GM12878 (cell line): ENCODE data around the gene CARD11. TPM values are rescaled to one million over a fixed set of nuclear protein-coding genes. Genes with fewer than 3 reads are reported as not detected.

ENCODE experiments used
- ATAC-seq: fragments of 200-7000 bp; cut with Tn5 transposase; 3 replicates; pipeline ENCODE4 v1.9.1; 2020; ENCODE audit warnings: mild to moderate bottlenecking, moderate library complexity
- BruUV-seq: library from RNA; stranded (reverse); fragments of 400-500 nt; replicated peaks from 2 replicates; lab custom pipeline; 2021; lab: Mats Ljungman, UMichigan
- CTCF ChIA-PET: fragments of 300-600 bp; sonication (Branson Sonifier 250); formaldehyde crosslinking; extraction: SDS; loops from one replicate; lab custom pipeline; 2021; ENCODE audit warnings: inconsistent platforms; lab: Yijun Ruan, JAX
- POLR2A ChIA-PET: fragments of 350-600 bp; formaldehyde crosslinking; extraction: SDS; loops from one replicate; lab custom pipeline; 2021; ENCODE audit warnings: inconsistent platforms; lab: Charles Lee
- RAD21 ChIA-PET: fragments of 300-600 bp; sonication (Branson Sonifier 250); formaldehyde crosslinking; loops from one replicate; lab custom pipeline; 2023; ENCODE audit warnings: antibody characterized with exemption; ENCODE audit not compliant: unreplicated experiment; lab: Charles Lee
- SMC1A ChIA-PET: fragments of 300-600 bp; sonication (Branson Sonifier 250); formaldehyde crosslinking; loops from one replicate; lab custom pipeline; 2023; ENCODE audit not compliant: unreplicated experiment, uncharacterized antibody; lab: Charles Lee
- DNase-seq: peaks from one replicate; pipeline ENCODE4 v3.0.0-alpha.2; 2011; ENCODE audit warnings: low read depth, low spot score
- FAIRE-seq: peaks from 3 replicates; lab custom pipeline; 2011; peaks lifted over from hg19 to GRCh38; lab: Jason Lieb, UNC
- H2AFZ ChIP-seq: 2 replicates; pipeline ENCODE4 v1.6.0; 2011; ENCODE audit warnings: low read depth, low read length, control low read depth; ENCODE audit not compliant: control insufficient read depth
- H3K27ac ChIP-seq: 2 replicates; pipeline ENCODE4 v1.5.1; 2011; ENCODE audit warnings: control low read depth; ENCODE audit not compliant: control insufficient read depth, insufficient read depth
- H3K27me3 ChIP-seq, 2 experiments: replicated peaks in 1 of 2; 2 replicates each; pipeline versions ENCODE4 v1.6.0 to v1.6.1; 2011; ENCODE audit warnings: low read length in 1 of 2; ENCODE audit not compliant: control insufficient read depth in 2 of 2, insufficient read depth in 2 of 2
- H3K36me3 ChIP-seq, 2 experiments: 2 replicates each; pipeline ENCODE4 v1.5.1; 2011; ENCODE audit warnings: low read length in 1 of 2; ENCODE audit not compliant: control insufficient read depth in 2 of 2, insufficient read depth in 2 of 2
- H3K4me1 ChIP-seq: 2 replicates; pipeline ENCODE4 v1.6.1; 2011; ENCODE audit warnings: mild to moderate bottlenecking, low read length, moderate library complexity, mixed read lengths; ENCODE audit not compliant: control insufficient read depth, insufficient read depth
- H3K4me2 ChIP-seq: 2 replicates; pipeline ENCODE4 v1.6.0; 2011; ENCODE audit warnings: control low read depth; ENCODE audit not compliant: control insufficient read depth, insufficient read depth
- H3K4me3 ChIP-seq: fragments of 200-600 bp; sonication (generic); 2 replicates; pipeline ENCODE4 v1.5.1; 2016
- H3K79me2 ChIP-seq: 2 replicates; pipeline ENCODE4 v1.6.0; 2011; ENCODE audit warnings: low read length; ENCODE audit not compliant: control insufficient read depth, insufficient read depth
- H3K9ac ChIP-seq: 2 replicates; pipeline ENCODE4 v1.8.0; 2011; ENCODE audit warnings: low read length, control low read depth, mixed read lengths; ENCODE audit not compliant: control insufficient read depth, insufficient read depth
- H3K9me3 ChIP-seq: replicated peaks from 3 replicates; pipeline ENCODE4 v1.5.1; 2011; ENCODE audit warnings: mild to moderate bottlenecking, low read length; ENCODE audit not compliant: control insufficient read depth, insufficient read depth
- H4K20me1 ChIP-seq: 2 replicates; pipeline ENCODE4 v1.6.0; 2011; ENCODE audit not compliant: control insufficient read depth, insufficient read depth
- CBX5 ChIP-seq: sonication (generic); IDR thresholded peaks from 2 replicates; pipeline ENCODE4 v1.6.1; 2016; ENCODE audit warnings: low read depth, moderate library complexity, mild to moderate bottlenecking, inconsistent platforms
- CREB1 ChIP-seq: IDR thresholded peaks from 2 replicates; pipeline ENCODE4 v1.6.1; 2012; ENCODE audit warnings: low read depth, mild to moderate bottlenecking, inconsistent platforms
- IRF5 ChIP-seq: fragments of 450-650 bp; IDR thresholded peaks from 2 replicates; pipeline ENCODE4 v1.6.1; 2017; ENCODE audit warnings: borderline replicate concordance
- MEF2A ChIP-seq: IDR thresholded peaks from 2 replicates; pipeline ENCODE4 v1.6.1; 2011; ENCODE audit warnings: low read depth, mild to moderate bottlenecking, low read length, moderate library complexity; ENCODE audit not compliant: insufficient read depth
- MYC ChIP-seq: IDR thresholded peaks from 2 replicates; pipeline ENCODE4 v1.6.1; 2011; ENCODE audit warnings: mild to moderate bottlenecking, low read length, moderate library complexity, inconsistent platforms; ENCODE audit not compliant: insufficient read depth, insufficient replicate concordance, insufficient read length, severe bottlenecking
- PBX3 ChIP-seq: IDR thresholded peaks from 2 replicates; pipeline ENCODE4 v1.6.1; 2011; ENCODE audit warnings: mild to moderate bottlenecking, low read depth, low read length, moderate library complexity; ENCODE audit not compliant: insufficient replicate concordance
- RAD51 ChIP-seq: fragments of 450-650 bp; IDR thresholded peaks from 2 replicates; pipeline ENCODE4 v1.6.1; 2016; ENCODE audit warnings: moderate library complexity, mild to moderate bottlenecking, inconsistent platforms
- SIX5 ChIP-seq: IDR thresholded peaks from 2 replicates; pipeline ENCODE4 v1.6.1; 2011; ENCODE audit warnings: mild to moderate bottlenecking, low read depth, low read length, moderate library complexity; ENCODE audit not compliant: severe bottlenecking
- SRF ChIP-seq, 2 experiments: IDR thresholded peaks; 2 replicates each; pipeline ENCODE4 v1.6.1; 2011; ENCODE audit warnings: low read depth in 2 of 2, low read length in 2 of 2, mild to moderate bottlenecking in 1 of 2, moderate library complexity in 1 of 2
- TCF3 ChIP-seq: IDR thresholded peaks from 2 replicates; pipeline ENCODE4 v1.6.1; 2012; ENCODE audit warnings: low read depth, mild to moderate bottlenecking, low read length, borderline replicate concordance; ENCODE audit not compliant: insufficient read depth
- USF2 ChIP-seq: IDR thresholded peaks from 2 replicates; pipeline ENCODE4 v1.6.1; 2011; ENCODE audit warnings: low read depth, low read length, improper control_type of control experiment, borderline replicate concordance
- ZBTB4 ChIP-seq: fragments of 450-650 bp; formaldehyde crosslinking; IDR thresholded peaks from 2 replicates; pipeline ENCODE4 v1.4.0; 2022; ENCODE audit warnings: mild to moderate bottlenecking, moderate library complexity
- WGBS: methylation state at CpG from one replicate; pipeline ENCODE4 v1.1.6; 2016; ENCODE audit warnings: low lambda C conversion rate; ENCODE audit not compliant: insufficient replicate concordance, insufficient coverage; ENCODE audit errors: missing lambda C conversion rate; 5-methylcytosine and 5-hydroxymethylcytosine counted together
- in situ Hi-C: fragments of 300-500 bp; cut with MboI; formaldehyde crosslinking; loops from 9 replicates; pipeline ENCODE4 v1.14.3; 2018; ENCODE audit warnings: mixed read lengths
- intact Hi-C: fragments of 100-400 bp; cut with micrococcal nuclease; formaldehyde crosslinking; loops from one replicate; pipeline ENCODE4 v1.14.2; 2022; ENCODE audit not compliant: unreplicated experiment
- polyA plus RNA-seq, 11 experiments: library from polyadenylated mRNA; depleted of rRNA in 4 of 11; unstranded in 6 of 11; stranded (reverse) in 5 of 11; fragments of >200 nt; fragmentation: Nextera tagmentation in 4 of 11; fragmentation: Illumina TruSeq in 1 of 11; extraction: Ambion mirVana in 4 of 11; extraction: Trizol in 1 of 11; gene quantifications; 1 replicate in 1 of 11; 2 replicates in 10 of 11; pipeline versions ENCODE4 v1.2.1 to v1.2.3, GENCODE V29; 2011 to 2016; ENCODE audit warnings: inconsistent platforms in 2 of 11, missing spikeins in 2 of 11, low read depth in 1 of 11
- total RNA-seq, 4 experiments: library from RNA; depleted of rRNA in 3 of 4; stranded (reverse); fragments of >200 nt in 3 of 4; fragmentation: Illumina TruSeq in 1 of 4; extraction: Trizol in 1 of 4; gene quantifications; 2 replicates each; pipeline versions ENCODE4 v1.2.1 to v1.2.3, GENCODE V29; 2013 to 2021

CARD11 gene
- total and polyA plus RNA-seq, 10 of the 15 experiments (the other 5 are each of a cell fraction or from before 2014, with no cell fraction given), result 0.27 to 72.0 (median 28.4) TPM

- SMC1A ChIA-PET, result interaction anchor here (0.5 kb wide), 1 partner anchor 146 kb away, joined by 4 read pairs; no protein-coding TSS in a partner anchor
- RAD21 ChIA-PET, result no interaction called here
- CTCF ChIA-PET, result no interaction called here
- TSS peak; percentile 45 for BruUV-seq
- DNase-seq (no peak), FAIRE-seq (no peak), ATAC-seq (no peak)
- peaks cover 5 to 28% of the 10 kb centered on the region in 2 experiments for H3K36me3 ChIP-seq
- H3K79me2 ChIP-seq, result no peaks in the 10 kb centered on the region
- H3K27ac ChIP-seq, result no peak overlapping the region
- in situ Hi-C loops, result no loop called here
- H3K9ac ChIP-seq, result no peak overlapping the region
- H3K4me2 ChIP-seq, result no peak overlapping the region
- POLR2A ChIA-PET, result interaction anchor here (1.0 kb wide), 1 partner anchor 26 kb away, joined by 4 read pairs; no protein-coding TSS in a partner anchor
- H4K20me1 ChIP-seq, result no peaks in the 10 kb centered on the region
- 99% methylated on average over 4 of the region's 4 CpGs for WGBS
- H3K9me3 ChIP-seq, result no peaks in the 10 kb centered on the region; the same call in 2 of the 3 replicates
- TF ChIP-seq TCF3, result no peak
- no peak for TF ChIP-seq CREB1
- TF ChIP-seq SRF (IDR thresholded peaks at IDR 0.05; ENCODE audit: low read depth in 2 of 2, low read length in 2 of 2), result no peak
- no peak for TF ChIP-seq MYC
- TF ChIP-seq SIX5, result no peak
- TF ChIP-seq IRF5, result no peak
- no peak for TF ChIP-seq RAD51
- no peak for TF ChIP-seq USF2
- TF ChIP-seq MEF2A, result no peak
- TF ChIP-seq ZBTB4, result no peak
- TF ChIP-seq PBX3, result no peak
- TF ChIP-seq CBX5, result no peak
- no peaks in the 10 kb centered on the region for H3K27me3 ChIP-seq
- no peak overlapping the region for H3K4me3 ChIP-seq
- no peak overlapping the region for H2AFZ ChIP-seq
- H3K4me1 ChIP-seq, result no peaks in the 10 kb centered on the region
- intact Hi-C loops, result no loop called here
Observed at GRCh38 chr7:2920041-2920440, 123.6 kb downstream of the CARD11 start.
